ENCODE measurements around the gene PCCA. TPM values are rescaled to one million over a fixed set of nuclear protein-coding genes. Genes with fewer than 3 reads are reported as not detected.

The PCCA gene
- total RNA-seq, 4 donors from 2014 or later, result 33.8 to 40.3 (median 39.0) TPM

- H3K27me3 ChIP-seq, result no peaks in the 10 kb centered on the region
- H3K9me3 ChIP-seq, result no peaks in the 10 kb centered on the region
- intact Hi-C loops (cut with DNase I), result loop anchor here (5.0 to 10.0 kb wide), 4 partner anchors 150 to 577 kb away; partner anchors contain the start of gene PCCA
- DNase-seq (ENCODE audit: extremely low spot score), result no peak
- H3K4me3 ChIP-seq, result no peak overlapping the region
- H3K27ac ChIP-seq (replicated peaks in 1 of 4), result no peak overlapping the region
- peaks cover 8 to 26% (median 17%) of the 10 kb centered on the region in 4 donors for H3K4me1 ChIP-seq
- no peak for TF ChIP-seq EP300 (IDR thresholded peaks at IDR 0.05)
- no peak for TF ChIP-seq POLR2AphosphoS5 (IDR thresholded peaks at IDR 0.05)
- TF ChIP-seq POLR2A (IDR thresholded peaks at IDR 0.05; ENCODE audit: low read depth), result no peak
- no peaks in the 10 kb centered on the region for H3K36me3 ChIP-seq
- 64% methylated on average over 4 of the region's 4 CpGs for WGBS
Measured at GRCh38 chr13:100234524-100235136, 145.7 kb downstream of the PCCA start.

- intact Hi-C loops (cut with DNase I), result loop anchor here (5.0 to 10.0 kb wide), 4 partner anchors 151 to 578 kb away; partner anchors contain the start of gene PCCA
- WGBS, result 33% methylated on average over 5 of the region's 5 CpGs
- DNase-seq (ENCODE audit: extremely low spot score), result no peak
Measured at GRCh38 chr13:100235311-100235901, 146.5 kb downstream of the PCCA start.

DNA sequence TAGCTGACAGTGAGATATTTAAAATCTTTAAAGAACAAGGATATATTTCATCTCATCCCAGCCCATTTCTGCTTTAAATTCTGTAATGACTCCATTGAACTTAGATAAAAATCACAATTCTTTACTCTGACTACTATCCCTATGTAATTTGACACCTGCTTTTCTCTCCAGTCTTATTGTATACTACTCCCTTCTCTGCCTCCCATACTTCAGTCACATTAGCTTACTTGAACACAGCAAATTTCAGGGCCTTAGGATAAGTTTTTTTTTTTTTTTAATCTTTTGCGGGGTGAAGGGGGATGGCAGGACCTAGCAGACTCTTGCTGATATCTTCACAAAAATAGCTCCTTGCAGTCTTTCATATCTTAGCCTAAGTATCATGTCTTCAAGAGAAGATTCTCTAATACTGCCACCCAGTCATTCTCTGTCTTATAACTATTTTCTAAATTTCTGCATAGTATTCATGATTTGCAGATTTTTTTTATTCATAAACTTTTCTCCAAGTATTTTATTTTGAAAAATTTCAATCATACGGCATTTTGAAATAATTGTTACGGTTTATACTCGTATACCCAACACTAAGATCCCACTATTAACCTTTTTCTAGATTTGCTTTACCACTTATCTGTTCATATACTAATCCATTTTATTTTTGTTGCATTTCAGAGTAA, 151.4 kb downstream of the PCCA start:
- TF ChIP-seq POLR2A (IDR thresholded peaks at IDR 0.05; ENCODE audit: low read depth) (no peak), EP300 (IDR thresholded peaks at IDR 0.05) (no peak), POLR2AphosphoS5 (IDR thresholded peaks at IDR 0.05) (no peak)
- TF ChIP-seq, protein P1, sequence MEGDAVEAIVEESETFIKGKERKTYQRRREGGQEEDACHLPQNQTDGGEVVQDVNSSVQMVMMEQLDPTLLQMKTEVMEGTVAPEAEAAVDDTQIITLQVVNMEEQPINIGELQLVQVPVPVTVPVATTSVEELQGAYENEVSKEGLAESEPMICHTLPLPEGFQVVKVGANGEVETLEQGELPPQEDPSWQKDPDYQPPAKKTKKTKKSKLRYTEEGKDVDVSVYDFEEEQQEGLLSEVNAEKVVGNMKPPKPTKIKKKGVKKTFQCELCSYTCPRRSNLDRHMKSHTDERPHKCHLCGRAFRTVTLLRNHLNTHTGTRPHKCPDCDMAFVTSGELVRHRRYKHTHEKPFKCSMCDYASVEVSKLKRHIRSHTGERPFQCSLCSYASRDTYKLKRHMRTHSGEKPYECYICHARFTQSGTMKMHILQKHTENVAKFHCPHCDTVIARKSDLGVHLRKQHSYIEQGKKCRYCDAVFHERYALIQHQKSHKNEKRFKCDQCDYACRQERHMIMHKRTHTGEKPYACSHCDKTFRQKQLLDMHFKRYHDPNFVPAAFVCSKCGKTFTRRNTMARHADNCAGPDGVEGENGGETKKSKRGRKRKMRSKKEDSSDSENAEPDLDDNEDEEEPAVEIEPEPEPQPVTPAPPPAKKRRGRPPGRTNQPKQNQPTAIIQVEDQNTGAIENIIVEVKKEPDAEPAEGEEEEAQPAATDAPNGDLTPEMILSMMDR (IDR thresholded peaks at IDR 0.05), result no peak
- WGBS, result 96% methylated on average over 4 of the region's 4 CpGs
- DNase-seq (ENCODE audit: extremely low spot score), result no peak
- Histone ChIP-seq H3K9me3 (no peaks in the 10 kb centered on the region), H3K27ac (replicated peaks in 1 of 4) (no peak overlapping the region), H3K36me3 (no peaks in the 10 kb centered on the region), H3K4me1 (peaks cover 1 to 8% (median 4%) of the 10 kb centered on the region in 4 donors), H3K4me3 (no peak overlapping the region), H3K27me3 (no peaks in the 10 kb centered on the region)
- intact Hi-C loops (cut with DNase I), result no loop called here

More at GRCh38 chr13:100235311-100235901, 146.5 kb downstream of the PCCA start:
- no peaks in the 10 kb centered on the region for H3K27me3 ChIP-seq
- TF ChIP-seq, protein P1 (IDR thresholded peaks at IDR 0.05), result peak; percentile 34 to 53 (median 50)
- TF ChIP-seq EP300 (IDR thresholded peaks at IDR 0.05), result no peak
- no peaks in the 10 kb centered on the region for H3K36me3 ChIP-seq
- H3K4me3 ChIP-seq, result no peak overlapping the region
- H3K9me3 ChIP-seq, result no peaks in the 10 kb centered on the region
- peaks cover 8 to 22% (median 15%) of the 10 kb centered on the region in 4 donors for H3K4me1 ChIP-seq
- no peak overlapping the region for H3K27ac ChIP-seq (replicated peaks in 1 of 4)

DNA sequence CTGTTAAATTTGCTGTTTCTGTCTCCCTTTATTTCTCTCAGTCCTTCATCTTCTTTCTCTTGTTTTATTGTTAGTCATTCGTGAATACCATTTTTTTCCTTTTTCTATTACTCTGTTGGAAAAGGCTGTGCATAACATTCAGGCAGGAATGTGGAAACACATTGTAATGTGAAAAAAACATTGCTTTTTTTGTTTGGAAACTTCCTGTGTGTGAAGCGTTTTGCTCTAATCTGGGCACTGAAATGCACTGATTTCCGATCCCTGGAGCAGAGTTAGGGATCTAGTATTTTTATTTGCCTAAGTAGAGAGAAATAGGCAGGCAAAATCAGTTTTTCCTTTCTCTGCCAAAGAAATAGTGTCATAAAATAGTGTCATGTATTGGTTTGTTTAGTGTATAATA, 155.5 kb downstream of the PCCA start:
- DNase-seq (ENCODE audit: extremely low spot score), result no peak
- Histone ChIP-seq H3K36me3 (no peaks in the 10 kb centered on the region), H3K9me3 (peaks cover 0 to 14% (median 5%) of the 10 kb centered on the region in 4 donors), H3K27me3 (no peaks in the 10 kb centered on the region), H3K4me3 (no peak overlapping the region), H3K27ac (replicated peaks in 1 of 4) (no peak overlapping the region), H3K4me1 (peaks cover 0 to 3% (median 0%) of the 10 kb centered on the region in 4 donors)
- TF ChIP-seq POLR2AphosphoS5 (IDR thresholded peaks at IDR 0.05), result no peak
- TF ChIP-seq, protein P1 (IDR thresholded peaks at IDR 0.05), result no peak
- 58% methylated on average over 3 of the region's 3 CpGs for WGBS
- intact Hi-C loops (cut with DNase I), result no loop called here

- Histone ChIP-seq H3K4me3 (no peak overlapping the region), H3K9me3 (peaks cover 0 to 14% (median 5%) of the 10 kb centered on the region in 4 donors), H3K4me1 (peaks cover 0 to 3% (median 0%) of the 10 kb centered on the region in 4 donors), H3K36me3 (no peaks in the 10 kb centered on the region), H3K27ac (replicated peaks in 1 of 4) (no peak overlapping the region), H3K27me3 (no peaks in the 10 kb centered on the region)
- intact Hi-C loops (cut with DNase I), result no loop called here
- no peak for TF ChIP-seq EP300 (IDR thresholded peaks at IDR 0.05)
- TF ChIP-seq POLR2AphosphoS5 (IDR thresholded peaks at IDR 0.05), result no peak
- TF ChIP-seq POLR2A (IDR thresholded peaks at IDR 0.05; ENCODE audit: low read depth), result no peak
- TF ChIP-seq, protein P1 (IDR thresholded peaks at IDR 0.05), result no peak
- DNase-seq (ENCODE audit: extremely low spot score), result no peak
- 73% methylated on average over 1 of the region's 1 CpG for WGBS
Measured at GRCh38 chr13:100245104-100245503, 156.2 kb downstream of the PCCA start.

Data from esophagus muscularis mucosa (tissue), 4 donors.